Ovary (tissue), 9 donors: ENCODE data around the gene METTL6. TPM values are rescaled to one million over a fixed set of nuclear protein-coding genes. Genes with fewer than 3 reads are reported as not detected.
"Not testable (repeated sequence)": the region's sequence is repeated elsewhere in the genome, so short reads cannot be mapped to it uniquely, and the experiment has no call there.

ENCODE experiments used
- DNase-seq, 5 donors: peaks; one replicate each; pipeline ENCODE4 v3.0.0-alpha.2; 2019 to 2020
- H3K27ac ChIP-seq, 2 donors: fragments of 200-600 bp; one replicate each; pipeline versions ENCODE4 v1.5.1 to v1.8.0; 2019 to 2022
- H3K27me3 ChIP-seq: fragments of 200-600 bp; one replicate; pipeline ENCODE4 v1.8.0; 2022
- H3K36me3 ChIP-seq: fragments of 200-600 bp; sonication (generic); one replicate; pipeline ENCODE4 v1.5.1; 2019
- H3K4me1 ChIP-seq: one replicate; pipeline ENCODE4 v1.8.1; 2013; ENCODE audit warnings: mild to moderate bottlenecking, moderate library complexity; ENCODE audit not compliant: insufficient read depth
- H3K4me3 ChIP-seq: fragments of 200-600 bp; sonication (generic); one replicate; pipeline ENCODE4 v1.5.1; 2017
- H3K9me3 ChIP-seq, 2 donors: fragments of 200-600 bp in 1 of 2; sonication (generic) in 1 of 2; one replicate each; pipeline versions ENCODE4 v1.5.1 to v1.8.1; 2013 to 2019; ENCODE audit warnings: mild to moderate bottlenecking in 1 of 2, moderate library complexity in 1 of 2
- CTCF ChIP-seq, 3 donors: fragments of 450-650 bp in 2 of 3; fragments of 200-600 bp in 1 of 3; IDR thresholded peaks; one replicate each; pipeline versions ENCODE4 v1.5.1 to v1.8.0; 2016 to 2022; ENCODE audit warnings: antibody characterized with exemption in 3 of 3, mild to moderate bottlenecking in 1 of 3
- EP300 ChIP-seq: sonication (generic); formaldehyde crosslinking; IDR thresholded peaks from one replicate; pipeline ENCODE4 v1.6.1; 2017; ENCODE audit warnings: antibody characterized with exemption
- POLR2A ChIP-seq: fragments of 450-650 bp; IDR thresholded peaks from one replicate; pipeline ENCODE4 v1.6.1; 2017; ENCODE audit warnings: antibody characterized with exemption, mild to moderate bottlenecking, moderate library complexity
- WGBS, 3 donors: extraction: QIAGEN DNeasy Blood & Tissue Kit in 1 of 3; methylation state at CpG; one replicate each; pipeline versions ENCODE4 v1.1.5 to v1.1.7; 2013 to 2017; 5-methylcytosine and 5-hydroxymethylcytosine counted together
- intact Hi-C, 4 donors: fragments of 100-400 bp; cut with DNase I; formaldehyde crosslinking; loops; one replicate each; pipeline versions ENCODE4 v1.11.0 to v1.15.1; 2022 to 2023
- polyA plus RNA-seq, 2 donors: library from polyadenylated mRNA; stranded (reverse); fragments of 200-250 nt in 1 of 2; fragments of 350-450 nt in 1 of 2; fragmentation: Illumina TruSeq in 1 of 2; extraction: RNeasy Lipid Tissue Mini Kit (QIAGEN cat#74804) in 1 of 2; gene quantifications; one replicate each; pipeline ENCODE4 v1.2.3, GENCODE V29; 2013 to 2014
- total RNA-seq, 7 donors: library from RNA; depleted of rRNA in 2 of 7; stranded (reverse); fragments of >200 nt in 2 of 7; fragmentation: NEBNext Ultra II Directional in 3 of 7; extraction: Animal tissue kit (Norgen Biotek cat#: 25700) in 3 of 7; gene quantifications; one replicate each; pipeline versions ENCODE4 v1.1.0 to v1.2.4, GENCODE V29; 2016 to 2023
- donor health status: DM: no; HTN: no; CAD: no; lungs with moderate emphysema.
- donor health status: DM: no; HTN: no; CAD: no.
- donor health status: Bipolar disorder and iron deficiency.
- donor health status: DM: yes; HTN: yes; CAD: no.
- donor health status: DM: no; HTN: no; CAD: no.
- donor health status: DM: yes; HTN: yes; CAD: no.

METTL6 gene
- total and polyA plus RNA-seq, 9 donors: 13.0 to 25.6 (median 21.7) TPM

- H3K27ac ChIP-seq: no peak overlapping the region
- H3K36me3 ChIP-seq: no peaks in the 10 kb centered on the region
- TF ChIP-seq CTCF (IDR thresholded peaks at IDR 0.05): no peak
- no peak for TF ChIP-seq POLR2A
- TF ChIP-seq EP300: no peak
- peak overlapping the region; percentile 73 for H3K4me3 ChIP-seq
- intact Hi-C loops: loop anchor here in 1 of 4 donors (10.0 kb wide), 1 partner anchor 128 kb away; no protein-coding TSS in a partner anchor
- peaks cover 9% of the 10 kb centered on the region for H3K4me1 ChIP-seq
- WGBS, 3 donors: 42 to 47% (median 44%) methylated on average over 16 of the region's 16 CpGs
- H3K9me3 ChIP-seq: no peaks in the 10 kb centered on the region
- DNase-seq: no peak
- H3K27me3 ChIP-seq: no peaks in the 10 kb centered on the region
These were observed 695 bp downstream of the METTL6 start for GRCh38 chr3:15426579-15427118.

GRCh38 chr3:15420871-15421270 is 6.5 kb downstream of the METTL6 start:
- no peak overlapping the region for H3K27ac ChIP-seq
- H3K27me3 ChIP-seq: no peaks in the 10 kb centered on the region
- 73 to 75% (median 75%) methylated on average over 4 of the region's 4 CpGs for WGBS, 3 donors
- H3K36me3 ChIP-seq: no peaks in the 10 kb centered on the region
- no peak overlapping the region for H3K4me3 ChIP-seq
- no peak for TF ChIP-seq CTCF (IDR thresholded peaks at IDR 0.05)
- TF ChIP-seq EP300: no peak
- TF ChIP-seq POLR2A: no peak
- intact Hi-C loops: loop anchor here in 1 of 4 donors (10.0 kb wide), 1 partner anchor 134 kb away; no protein-coding TSS in a partner anchor
- H3K4me1 ChIP-seq: no peaks in the 10 kb centered on the region
- H3K9me3 ChIP-seq: no peaks in the 10 kb centered on the region
- DNase-seq: no peak

GRCh38 chr3:15410966-15411365 is 16.4 kb downstream of the METTL6 start:
- H3K27me3 ChIP-seq, H3K4me3 ChIP-seq, DNase-seq, H3K36me3 ChIP-seq, H3K27ac ChIP-seq, intact Hi-C loops, H3K9me3 ChIP-seq, H3K4me1 ChIP-seq: not testable (repeated sequence)
- WGBS, 3 donors: 93 to 95% (median 95%) methylated on average over 7 of the region's 7 CpGs

GRCh38 chr3:15409774-15410173 is 17.6 kb downstream of the METTL6 start:
- Histone ChIP-seq H3K4me3 (no peak overlapping the region), H3K9me3 (no peaks in the 10 kb centered on the region), H3K27ac (no peak overlapping the region), H3K36me3 (no peaks in the 10 kb centered on the region), H3K4me1 (no peaks in the 10 kb centered on the region), H3K27me3 (no peaks in the 10 kb centered on the region)
- TF ChIP-seq EP300 (no peak), POLR2A (no peak), CTCF (IDR thresholded peaks at IDR 0.05) (no peak)
- DNase-seq: no peak
- WGBS, 3 donors: 94 to 100% (median 97%) methylated on average over 2 of the region's 2 CpGs
- intact Hi-C loops: loop anchor here in 1 of 4 donors (10.0 kb wide), 1 partner anchor 205 kb away; the partner anchor contains the start of gene CAPN7

- Histone ChIP-seq H3K4me1 (no peaks in the 10 kb centered on the region), H3K36me3 (no peaks in the 10 kb centered on the region), H3K27ac (no peak overlapping the region), H3K9me3 (no peaks in the 10 kb centered on the region), H3K4me3 (no peak overlapping the region), H3K27me3 (no peaks in the 10 kb centered on the region)
- WGBS, 3 donors: 82 to 90% (median 90%) methylated on average over 3 of the region's 3 CpGs
- TF ChIP-seq CTCF (IDR thresholded peaks at IDR 0.05) (no peak), POLR2A (no peak), EP300 (no peak)
- DNase-seq: no peak
- intact Hi-C loops: loop anchor here in 1 of 4 donors (10.0 kb wide), 1 partner anchor 204 kb away; the partner anchor contains the start of gene CAPN7
These were observed 18.1 kb downstream of the METTL6 start for GRCh38 chr3:15409239-15409638.
